ENCODE data around the gene ITIH1. TPM values are rescaled to one million over a fixed set of nuclear protein-coding genes. Genes with fewer than 3 reads are reported as not detected.

Gene ITIH1
- total RNA-seq, 1 experiment from 2014 or later, result 0.31 TPM

- in situ Hi-C loops (cut with HindIII; ENCODE audit: low pct_unique_long_range_greater_than_20kb, low sequenced_read_pairs), result no loop called here
- no TSS peak for BruUV-seq (replicated peaks)
Measured at GRCh38 chr3:52809149-52809548, 31.8 kb downstream of the ITIH1 start.

GRCh38 chr3:52809662-52810377, 32.4 kb downstream of the ITIH1 start:
- in situ Hi-C loops (cut with HindIII; ENCODE audit: low pct_unique_long_range_greater_than_20kb, low sequenced_read_pairs), result no loop called here
- Histone ChIP-seq H3K27ac (ENCODE audit: low read length) (no peak overlapping the region), H3K4me3 (ENCODE audit: low read depth in 2 of 2, low read length in 2 of 2) (no peak overlapping the region), H3K36me3 (ENCODE audit: control insufficient read depth, insufficient read depth, low read length) (no peaks in the 10 kb centered on the region), H3K4me1 (ENCODE audit: control insufficient read depth, insufficient read depth, low read length) (no peaks in the 10 kb centered on the region), H3K9me3 (ENCODE audit: control insufficient read depth, insufficient read depth, low read depth, low read length) (no peaks in the 10 kb centered on the region), H3K27me3 (ENCODE audit: control insufficient read depth, insufficient read depth, low read length) (no peaks in the 10 kb centered on the region)
- ATAC-seq, result no peak
- BruUV-seq (replicated peaks), result no TSS peak
- no peak for DNase-seq (ENCODE audit: low read depth, low spot score)
- intact Hi-C loops (cut with micrococcal nuclease; ENCODE audit: unreplicated experiment), result no loop called here
- ChIA-PET CTCF (interaction anchor here (0.5 kb wide), 1 partner anchor 10 kb away, joined by 3 read pairs; no protein-coding TSS in a partner anchor), POLR2A (no interaction called here)
- TF ChIP-seq TCF7L2 (IDR thresholded peaks at IDR 0.05; ENCODE audit: low read depth, low read length), result no peak
- TF ChIP-seq REST (IDR thresholded peaks at IDR 0.05; ENCODE audit: insufficient read depth in 1 of 2, low read depth in 2 of 2, low read length in 1 of 2), result no peak
- no peak for TF ChIP-seq CTCF (IDR thresholded peaks at IDR 0.05)
- TF ChIP-seq SIN3A (IDR thresholded peaks at IDR 0.05; ENCODE audit: borderline replicate concordance, insufficient read depth, low read depth, low read length), result no peak
- TF ChIP-seq POLR2AphosphoS5 (IDR thresholded peaks at IDR 0.05; ENCODE audit: low read depth, low read length), result no peak

More at GRCh38 chr3:52809149-52809548, 31.8 kb downstream of the ITIH1 start:
- TF ChIP-seq CTCF (IDR thresholded peaks at IDR 0.05) (no peak), POLR2AphosphoS5 (IDR thresholded peaks at IDR 0.05; ENCODE audit: low read depth, low read length) (no peak), TCF7L2 (IDR thresholded peaks at IDR 0.05; ENCODE audit: low read depth, low read length) (no peak), REST (IDR thresholded peaks at IDR 0.05; ENCODE audit: insufficient read depth in 1 of 2, low read depth in 2 of 2, low read length in 1 of 2) (no peak), SIN3A (IDR thresholded peaks at IDR 0.05; ENCODE audit: borderline replicate concordance, insufficient read depth, low read depth, low read length) (no peak)
- DNase-seq (ENCODE audit: low read depth, low spot score) (no peak), ATAC-seq (no peak)
- Histone ChIP-seq H3K4me1 (ENCODE audit: control insufficient read depth, insufficient read depth, low read length) (no peaks in the 10 kb centered on the region), H3K9me3 (ENCODE audit: control insufficient read depth, insufficient read depth, low read depth, low read length) (no peaks in the 10 kb centered on the region), H3K36me3 (ENCODE audit: control insufficient read depth, insufficient read depth, low read length) (no peaks in the 10 kb centered on the region), H3K4me3 (ENCODE audit: low read depth in 2 of 2, low read length in 2 of 2) (no peak overlapping the region), H3K27ac (ENCODE audit: low read length) (no peak overlapping the region), H3K27me3 (ENCODE audit: control insufficient read depth, insufficient read depth, low read length) (no peaks in the 10 kb centered on the region)
- ChIA-PET CTCF (interaction anchor here (0.5 kb wide), 1 partner anchor 10 kb away, joined by 3 read pairs; no protein-coding TSS in a partner anchor), POLR2A (no interaction called here)
- intact Hi-C loops (cut with micrococcal nuclease; ENCODE audit: unreplicated experiment), result no loop called here

Data from Panc1 (cell line).